Measurements from ENCODE around the gene CHERP.
"Not testable (repeated sequence)": the region's sequence is repeated elsewhere in the genome, so short reads cannot be mapped to it uniquely, and the experiment has no call there.

CHERP gene

GRCh38 chr19:16476401-16476800 lies 65.8 kb downstream of the CHERP start:
- no peak for DNase-seq (ENCODE audit: low read depth)

DNA sequence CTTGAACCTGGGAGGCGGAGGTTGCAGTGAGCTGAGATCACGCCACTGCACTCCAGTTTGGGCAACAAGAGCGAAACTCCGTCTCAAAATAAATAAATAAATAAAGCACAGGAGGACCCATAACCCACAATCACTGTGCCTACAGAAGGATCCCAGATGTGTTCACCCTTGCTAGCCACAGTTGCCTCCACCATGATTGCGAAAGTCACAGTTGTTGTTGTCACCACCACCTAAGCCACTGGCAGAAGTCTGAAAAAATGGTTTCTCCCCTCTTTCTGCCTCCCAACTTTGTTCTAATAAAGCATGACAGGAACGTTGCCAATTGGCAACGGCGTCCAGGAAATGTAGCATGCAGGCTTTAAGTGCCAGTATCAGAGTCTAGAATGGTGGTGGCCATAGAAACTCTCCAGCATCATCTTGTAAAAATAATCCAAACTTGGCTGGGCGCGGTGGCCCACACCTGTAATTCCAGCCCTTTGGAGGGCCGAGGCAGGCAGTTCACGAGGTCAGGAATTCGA lies 68.3 kb downstream of the CHERP start:
- no peak for DNase-seq (ENCODE audit: low read depth)

DNA sequence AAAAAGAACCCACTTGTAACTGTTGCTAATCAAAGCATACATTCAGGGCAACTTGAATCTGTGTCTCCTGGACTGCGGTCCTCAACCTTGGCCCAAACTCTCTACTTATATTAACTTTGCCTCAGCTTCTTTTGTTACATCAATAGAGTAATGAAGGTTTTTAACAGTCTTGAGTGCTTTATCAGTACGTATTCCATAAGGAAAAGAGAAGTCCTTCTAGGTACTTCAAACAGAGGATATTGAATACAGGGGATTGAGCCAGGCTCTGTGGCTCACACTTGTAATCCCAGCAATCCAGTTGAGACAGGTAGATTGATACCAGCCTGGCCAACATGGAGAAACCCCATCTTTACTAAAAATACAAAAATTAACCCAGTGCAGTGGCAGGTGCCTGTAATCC lies 69.2 kb downstream of the CHERP start:
- DNase-seq (ENCODE audit: low read depth) = no peak

DNA sequence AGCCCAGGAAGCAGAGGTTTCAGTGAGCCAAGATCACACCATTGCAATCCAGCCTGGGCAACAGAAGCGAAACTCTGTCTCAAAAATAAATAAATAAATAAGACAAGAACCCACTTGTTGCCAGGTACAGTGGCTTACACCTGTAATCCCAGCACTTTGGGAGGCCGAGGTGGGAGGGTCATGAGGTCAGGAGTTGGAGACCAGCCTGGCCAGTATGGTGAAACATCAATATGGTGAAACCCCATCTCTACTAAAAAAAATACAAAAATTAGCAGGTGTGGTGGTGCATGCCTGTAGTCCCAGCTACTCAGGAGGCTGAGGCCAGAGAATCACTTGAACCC lies 69.7 kb downstream of the CHERP start:
- DNase-seq (ENCODE audit: low read depth) = not testable (repeated sequence)

GRCh38 chr19:16470911-16471811 lies 71.1 kb downstream of the CHERP start:
- no peak for DNase-seq (ENCODE audit: low read depth)

- DNase-seq (ENCODE audit: low read depth) = no peak
These were observed 71.7 kb downstream of the CHERP start for GRCh38 chr19:16470541-16470910.
